Right renal pelvis (tissue), 4 donors: ENCODE data around the gene NNMT. TPM values are rescaled to one million over a fixed set of nuclear protein-coding genes. Genes with fewer than 3 reads are reported as not detected.
A peak's percentile ranks its signal among the peaks of the same experiment; 100 is the strongest.

ENCODE experiments used
- DNase-seq, 4 donors: peaks; one replicate each; pipeline ENCODE4 v3.0.0-alpha.2; 2013; ENCODE audit warnings: low read depth in 4 of 4, low spot score in 3 of 4, missing footprints in 1 of 4
- polyA plus RNA-seq, 4 donors: library from polyadenylated mRNA; unstranded; fragments of 120-200 nt; gene quantifications; one replicate each; pipeline ENCODE4 v1.2.1, GENCODE V29; 2013; ENCODE audit not compliant: insufficient read length in 4 of 4

NNMT gene
- under 1 TPM in 3 of 4 donors, not detected in 1; 0.15 to 0.99 (median 0.72) TPM for polyA plus RNA-seq

GRCh38 chr11:114295676-114296604, at the start of gene NNMT:
NNMT (plus strand) TSS chr11:114296399; CDS start chr11:114296557, 158 bp downstream.
- DNase-seq: peak in 1 of 4 donors; percentile 5

- no peak for DNase-seq
These were observed 49.0 kb upstream of the NNMT start for GRCh38 chr11:114247070-114247789.

GRCh38 chr11:114250180-114250579, 46.0 kb upstream of the NNMT start:
- DNase-seq: no peak

GRCh38 chr11:114250993-114251814, 45.0 kb upstream of the NNMT start:
- DNase-seq: no peak

GRCh38 chr11:114251815-114252337, 44.3 kb upstream of the NNMT start:
- no peak for DNase-seq

- DNase-seq: no peak
These were observed 43.4 kb upstream of the NNMT start for GRCh38 chr11:114252767-114253166.

GRCh38 chr11:114253771-114254170, 42.4 kb upstream of the NNMT start:
- no peak for DNase-seq

- no peak for DNase-seq
These were observed 41.5 kb upstream of the NNMT start for GRCh38 chr11:114254571-114255146.

- DNase-seq: no peak
These were observed 40.9 kb upstream of the NNMT start for GRCh38 chr11:114255289-114255688.

- DNase-seq: no peak
These were observed 39.8 kb upstream of the NNMT start for GRCh38 chr11:114256176-114256966.

- DNase-seq: no peak
These were observed 39.3 kb upstream of the NNMT start for GRCh38 chr11:114256967-114257286.

- DNase-seq: no peak
These were observed 38.3 kb upstream of the NNMT start for GRCh38 chr11:114257621-114258558.

- DNase-seq: no peak
These were observed 37.5 kb upstream of the NNMT start for GRCh38 chr11:114258696-114259095.

GRCh38 chr11:114259124-114259526, 37.1 kb upstream of the NNMT start:
- no peak for DNase-seq

- no peak for DNase-seq
These were observed 36.6 kb upstream of the NNMT start for GRCh38 chr11:114259551-114259983.

- no peak for DNase-seq
These were observed 36.1 kb upstream of the NNMT start for GRCh38 chr11:114260077-114260476.

- no peak for DNase-seq
These were observed 35.7 kb upstream of the NNMT start for GRCh38 chr11:114260483-114260882.

- DNase-seq: no peak
These were observed 34.4 kb upstream of the NNMT start for GRCh38 chr11:114261791-114262190.
